Fibroblast of mammary gland (primary cell): ENCODE results near the gene BCAS3.
A peak's percentile ranks its signal among the peaks of the same experiment; 100 is the strongest.

ENCODE experiments used
- DNase-seq: peaks from one replicate; pipeline ENCODE4 v3.0.0-alpha.2; 2010; ENCODE audit warnings: low read depth
- H3K4me3 ChIP-seq: 2 replicates; pipeline ENCODE4 v1.5.1; 2011; ENCODE audit warnings: low read depth, mild to moderate bottlenecking, low read length, moderate library complexity; ENCODE audit not compliant: control insufficient read depth
- TF ChIP-seq, protein P1 (sequence below): conservative IDR thresholded peaks from 2 replicates; pipeline ENCODE4 v1.5.1; 2011; ENCODE audit warnings: low read depth, low read length, inconsistent platforms; ENCODE audit not compliant: control insufficient read depth, insufficient read depth

Gene BCAS3

DNA sequence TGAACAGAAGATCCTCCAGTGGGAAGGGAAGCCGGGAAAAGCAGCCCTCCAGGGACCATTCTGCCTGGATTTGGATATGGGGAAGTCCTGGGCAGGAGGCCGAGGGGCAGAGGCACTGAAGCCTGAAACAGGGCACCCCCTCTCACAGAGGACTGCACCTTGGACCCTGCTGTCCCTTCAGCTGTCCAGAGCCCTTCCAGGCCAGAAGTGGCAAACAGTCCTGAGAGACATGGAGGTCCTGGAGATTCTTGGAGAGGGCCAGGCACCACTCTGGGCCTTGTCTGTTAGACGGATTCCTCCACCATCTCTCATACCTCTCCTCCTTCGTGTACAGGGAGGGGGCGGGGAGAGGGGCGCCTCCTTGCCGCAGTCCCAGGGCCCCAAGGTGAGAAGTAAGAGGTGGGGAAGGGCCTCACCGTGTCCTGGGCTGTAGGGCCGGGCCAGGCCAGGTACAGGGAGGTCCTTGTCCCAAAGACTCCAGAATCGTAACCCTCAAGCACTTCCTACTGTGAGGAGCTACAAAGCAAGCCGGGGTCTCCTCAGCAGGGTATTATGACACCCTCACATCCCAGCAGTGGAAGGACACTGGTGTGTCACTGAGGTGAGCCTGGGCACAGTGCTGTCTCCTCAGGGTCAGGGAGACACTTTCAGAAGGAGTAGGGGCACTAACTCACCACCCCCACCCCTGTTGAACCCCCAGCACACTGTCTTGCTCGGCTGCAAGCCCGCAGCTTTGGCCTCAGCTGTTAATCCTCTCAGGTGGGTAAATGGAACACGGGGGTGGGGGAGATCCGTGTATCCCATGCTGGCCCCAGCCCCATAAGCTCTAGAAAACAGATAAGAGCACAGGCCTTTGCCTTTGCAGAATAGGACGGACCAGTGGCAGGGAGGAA, 705.4 kb downstream of the BCAS3 start:
- TF ChIP-seq, protein P1, sequence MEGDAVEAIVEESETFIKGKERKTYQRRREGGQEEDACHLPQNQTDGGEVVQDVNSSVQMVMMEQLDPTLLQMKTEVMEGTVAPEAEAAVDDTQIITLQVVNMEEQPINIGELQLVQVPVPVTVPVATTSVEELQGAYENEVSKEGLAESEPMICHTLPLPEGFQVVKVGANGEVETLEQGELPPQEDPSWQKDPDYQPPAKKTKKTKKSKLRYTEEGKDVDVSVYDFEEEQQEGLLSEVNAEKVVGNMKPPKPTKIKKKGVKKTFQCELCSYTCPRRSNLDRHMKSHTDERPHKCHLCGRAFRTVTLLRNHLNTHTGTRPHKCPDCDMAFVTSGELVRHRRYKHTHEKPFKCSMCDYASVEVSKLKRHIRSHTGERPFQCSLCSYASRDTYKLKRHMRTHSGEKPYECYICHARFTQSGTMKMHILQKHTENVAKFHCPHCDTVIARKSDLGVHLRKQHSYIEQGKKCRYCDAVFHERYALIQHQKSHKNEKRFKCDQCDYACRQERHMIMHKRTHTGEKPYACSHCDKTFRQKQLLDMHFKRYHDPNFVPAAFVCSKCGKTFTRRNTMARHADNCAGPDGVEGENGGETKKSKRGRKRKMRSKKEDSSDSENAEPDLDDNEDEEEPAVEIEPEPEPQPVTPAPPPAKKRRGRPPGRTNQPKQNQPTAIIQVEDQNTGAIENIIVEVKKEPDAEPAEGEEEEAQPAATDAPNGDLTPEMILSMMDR, result no peak
- no peak overlapping the region for H3K4me3 ChIP-seq

DNA sequence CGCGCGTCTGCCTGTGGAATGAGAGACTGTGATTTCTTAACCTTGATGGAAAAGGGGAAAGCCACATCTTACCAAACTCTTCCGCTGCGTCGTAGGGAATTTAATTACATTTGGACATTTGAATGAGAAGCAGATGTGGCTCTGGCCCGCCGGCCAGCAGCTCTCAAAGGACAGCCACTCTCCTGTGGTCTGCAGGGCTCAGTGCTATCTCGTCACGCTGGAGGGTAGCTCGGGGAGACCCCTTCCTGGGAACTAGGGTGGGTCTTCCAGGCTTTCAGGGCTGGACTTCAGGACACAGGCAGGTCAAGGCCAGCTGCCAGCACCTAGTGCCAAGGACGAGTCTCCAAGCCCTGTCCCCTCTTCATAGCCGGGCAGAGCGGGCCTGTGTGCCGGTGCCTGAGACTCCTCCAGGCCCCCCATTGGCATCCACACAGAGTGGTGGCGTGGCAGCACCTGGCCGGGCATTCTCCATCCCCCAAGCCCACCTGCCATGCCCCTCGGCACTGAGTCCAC, 706.1 kb downstream of the BCAS3 start:
- no peak overlapping the region for H3K4me3 ChIP-seq
- peak; percentile 93 for DNase-seq
- TF ChIP-seq, protein P1, result no peak

More for the DNA sequence above, 705.4 kb downstream of the BCAS3 start:
- DNase-seq, result no peak

DNA sequence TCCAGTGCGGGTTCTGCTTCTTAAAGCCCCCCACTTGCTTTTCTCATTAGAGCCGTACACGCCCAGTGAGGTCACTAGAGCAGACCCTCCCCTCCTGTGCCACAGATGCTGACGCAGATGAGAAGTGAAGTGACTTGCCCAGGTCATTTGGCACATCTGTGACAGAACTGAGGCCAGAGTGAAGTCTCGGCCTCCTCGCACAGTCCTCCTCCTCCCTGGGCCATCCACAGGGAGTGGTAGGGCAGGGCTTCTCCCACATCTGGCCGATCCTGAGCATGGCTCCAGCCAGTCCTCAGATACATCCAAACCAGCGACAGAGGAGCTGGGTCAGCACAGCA, 706.7 kb downstream of the BCAS3 start:
- H3K4me3 ChIP-seq, result no peak overlapping the region
- no peak for DNase-seq
- TF ChIP-seq, protein P1, result no peak

DNA sequence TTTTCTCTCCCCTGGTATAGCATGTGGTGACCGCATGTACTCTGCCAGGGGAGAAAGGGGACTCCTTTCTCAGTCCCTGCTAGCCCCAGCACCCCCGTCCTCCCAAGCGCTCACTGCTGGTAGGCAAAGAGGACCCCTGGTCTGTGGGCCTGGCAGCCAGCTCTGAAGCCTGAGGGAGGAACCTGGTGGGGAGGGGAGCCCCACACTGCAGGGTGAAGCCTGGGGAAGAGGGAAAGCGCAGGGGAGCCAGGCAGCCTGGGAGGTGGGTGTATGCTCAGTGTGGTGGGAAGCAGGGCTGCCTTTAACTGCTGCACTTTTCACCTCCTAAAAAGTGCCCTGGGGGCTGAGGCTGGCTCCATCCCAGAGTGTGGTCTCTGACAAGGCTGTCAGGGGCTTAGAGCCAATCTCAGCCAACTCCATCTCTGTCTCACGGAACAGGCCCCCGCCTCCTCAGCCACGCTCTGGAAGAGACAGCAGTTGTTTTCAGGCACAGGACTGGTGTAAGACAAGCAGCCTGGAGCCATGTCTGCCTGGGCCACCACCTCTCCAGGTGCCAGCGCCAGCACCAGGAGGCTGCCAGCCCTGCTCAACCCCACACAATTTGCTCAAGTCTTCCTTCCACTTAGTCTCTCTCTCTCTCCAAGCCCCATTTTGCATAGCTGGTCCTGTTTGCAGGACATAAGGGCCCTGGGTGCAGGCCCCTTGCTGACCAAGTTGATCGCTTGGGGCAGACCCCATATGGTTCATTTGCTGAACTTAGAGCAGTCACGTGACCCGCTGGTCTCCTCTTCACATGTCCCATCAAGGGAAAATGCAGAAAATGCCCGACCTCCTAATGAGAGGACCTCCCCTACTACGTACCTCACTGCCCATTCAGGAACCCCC, 707.3 kb downstream of the BCAS3 start:
- DNase-seq, result no peak
- TF ChIP-seq, protein P1, result no peak
- H3K4me3 ChIP-seq, result no peak overlapping the region

DNA sequence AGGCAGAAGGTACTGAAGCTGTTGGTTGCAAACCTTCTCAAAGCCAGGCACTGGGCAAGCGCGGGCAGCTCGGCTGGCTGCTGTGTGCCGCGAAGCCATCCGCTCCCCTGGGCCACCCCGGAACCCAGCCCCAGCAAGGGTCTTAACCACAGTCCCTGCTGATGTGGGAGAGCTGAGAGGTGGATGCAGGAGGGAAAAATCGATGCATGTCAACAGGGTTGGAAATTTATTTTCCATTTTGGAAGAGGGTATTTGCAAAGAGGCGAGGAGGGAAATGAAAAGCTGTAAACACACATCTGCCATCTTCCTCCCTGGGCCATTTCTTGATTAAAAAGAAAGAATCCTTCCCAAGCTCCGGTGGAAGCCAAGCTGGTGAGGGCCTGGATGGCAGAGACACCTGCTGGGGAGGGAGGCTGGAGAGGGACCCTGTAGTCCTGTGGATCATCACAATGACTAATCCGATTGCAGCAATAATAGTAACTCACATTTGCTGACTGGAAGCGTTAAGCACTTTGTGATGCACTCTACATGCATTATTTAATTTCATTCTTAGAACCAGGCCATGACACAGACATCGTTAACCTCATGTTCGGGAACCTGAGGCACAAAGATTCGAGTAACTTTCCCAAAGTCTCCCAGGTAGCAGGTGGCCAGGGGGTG, 708.1 kb downstream of the BCAS3 start:
- H3K4me3 ChIP-seq, result no peak overlapping the region
- DNase-seq, result peak; percentile 87
- TF ChIP-seq, protein P1, result peak; percentile 12

DNA sequence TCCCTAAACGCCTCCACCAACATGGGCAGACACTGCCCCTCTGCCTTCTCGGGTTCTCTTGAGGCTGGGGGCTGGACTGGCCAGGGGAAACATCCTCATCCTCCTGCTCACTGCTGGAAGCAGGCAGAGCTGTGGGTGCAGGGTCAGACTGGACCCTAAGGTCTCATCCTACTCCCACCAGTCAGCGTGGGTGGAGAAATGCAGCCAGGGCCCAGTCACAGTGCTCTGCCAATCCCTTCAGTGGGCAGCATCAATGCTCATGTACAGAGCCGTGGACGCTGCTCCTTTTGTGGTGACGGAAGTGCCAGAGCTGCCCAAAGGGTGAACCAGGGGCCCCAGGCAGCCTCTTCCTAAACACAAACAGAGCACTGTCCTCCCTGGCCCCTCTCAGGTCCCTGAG, 708.6 kb downstream of the BCAS3 start:
- TF ChIP-seq, protein P1, result no peak
- no peak for DNase-seq
- H3K4me3 ChIP-seq, result no peak overlapping the region
